ENCODE results near the gene CFAP92.

CFAP92 gene

DNA sequence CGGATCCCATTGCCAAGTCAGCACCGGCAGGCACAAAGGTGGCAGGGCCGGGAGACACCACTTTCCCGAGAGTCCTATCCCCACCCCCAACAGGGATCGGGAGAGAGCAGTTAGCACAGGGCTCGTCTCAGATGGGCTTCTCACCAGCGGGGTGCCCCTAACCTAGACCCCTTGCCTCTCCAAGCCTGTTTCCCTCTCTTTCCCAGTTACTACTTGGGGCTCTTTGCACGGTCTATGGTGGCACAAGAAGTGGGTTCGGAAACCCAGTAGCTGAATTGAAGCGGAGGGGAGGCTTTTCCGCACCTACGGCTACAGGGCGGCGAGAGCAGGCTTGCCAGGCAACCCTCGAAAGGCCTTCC is 6.8 kb upstream of the CFAP92 start:
- ATAC-seq (ENCODE audit: low read depth) (no peak), DNase-seq (ENCODE audit: low spot score) (no peak)
- peak overlapping the region; percentile 1 for H3K4me3 ChIP-seq (ENCODE audit: severe bottlenecking)
- no peaks in the 10 kb centered on the region for H3K9me3 ChIP-seq (ENCODE audit: severe bottlenecking)
- no peak overlapping the region for H3K27ac ChIP-seq (ENCODE audit: poor library complexity, severe bottlenecking)
- TF ChIP-seq, protein P1, sequence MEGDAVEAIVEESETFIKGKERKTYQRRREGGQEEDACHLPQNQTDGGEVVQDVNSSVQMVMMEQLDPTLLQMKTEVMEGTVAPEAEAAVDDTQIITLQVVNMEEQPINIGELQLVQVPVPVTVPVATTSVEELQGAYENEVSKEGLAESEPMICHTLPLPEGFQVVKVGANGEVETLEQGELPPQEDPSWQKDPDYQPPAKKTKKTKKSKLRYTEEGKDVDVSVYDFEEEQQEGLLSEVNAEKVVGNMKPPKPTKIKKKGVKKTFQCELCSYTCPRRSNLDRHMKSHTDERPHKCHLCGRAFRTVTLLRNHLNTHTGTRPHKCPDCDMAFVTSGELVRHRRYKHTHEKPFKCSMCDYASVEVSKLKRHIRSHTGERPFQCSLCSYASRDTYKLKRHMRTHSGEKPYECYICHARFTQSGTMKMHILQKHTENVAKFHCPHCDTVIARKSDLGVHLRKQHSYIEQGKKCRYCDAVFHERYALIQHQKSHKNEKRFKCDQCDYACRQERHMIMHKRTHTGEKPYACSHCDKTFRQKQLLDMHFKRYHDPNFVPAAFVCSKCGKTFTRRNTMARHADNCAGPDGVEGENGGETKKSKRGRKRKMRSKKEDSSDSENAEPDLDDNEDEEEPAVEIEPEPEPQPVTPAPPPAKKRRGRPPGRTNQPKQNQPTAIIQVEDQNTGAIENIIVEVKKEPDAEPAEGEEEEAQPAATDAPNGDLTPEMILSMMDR (IDR thresholded peaks at IDR 0.05; ENCODE audit: poor library complexity, severe bottlenecking) = no peak
- peaks cover 63% of the 10 kb centered on the region for H3K27me3 ChIP-seq (ENCODE audit: insufficient read depth, poor library complexity, severe bottlenecking)
- H3K4me1 ChIP-seq (ENCODE audit: insufficient read depth, poor library complexity, severe bottlenecking) = no peaks in the 10 kb centered on the region
- H3K36me3 ChIP-seq (ENCODE audit: low read depth) = no peaks in the 10 kb centered on the region

DNA sequence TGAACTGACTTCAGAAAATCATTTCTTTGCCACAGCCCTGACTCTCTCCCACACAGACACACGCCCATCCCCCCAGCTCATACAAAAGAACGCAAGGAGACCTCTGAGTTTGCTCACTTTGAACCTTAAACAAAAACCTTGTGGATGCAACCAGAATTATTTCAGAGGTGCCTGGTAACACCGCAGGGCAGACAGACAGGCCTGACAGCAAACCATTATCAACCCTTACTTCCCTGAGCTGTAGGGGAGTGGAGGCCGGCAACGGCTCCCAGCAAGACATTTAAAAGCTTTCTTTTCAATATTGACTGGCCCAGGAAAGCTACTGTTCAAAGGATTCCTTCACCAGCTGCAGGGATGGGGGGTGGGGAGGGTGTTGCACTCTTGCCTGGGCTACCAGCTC is 5.2 kb upstream of the CFAP92 start:
- Histone ChIP-seq H3K9me3 (ENCODE audit: severe bottlenecking) (no peaks in the 10 kb centered on the region), H3K27me3 (ENCODE audit: insufficient read depth, poor library complexity, severe bottlenecking) (peaks cover 57% of the 10 kb centered on the region), H3K4me1 (ENCODE audit: insufficient read depth, poor library complexity, severe bottlenecking) (no peaks in the 10 kb centered on the region), H3K4me3 (ENCODE audit: severe bottlenecking) (no peak overlapping the region), H3K36me3 (ENCODE audit: low read depth) (no peaks in the 10 kb centered on the region), H3K27ac (ENCODE audit: poor library complexity, severe bottlenecking) (no peak overlapping the region)
- ATAC-seq (ENCODE audit: low read depth) (no peak), DNase-seq (ENCODE audit: low spot score) (no peak)
- TF ChIP-seq, protein P1 (IDR thresholded peaks at IDR 0.05; ENCODE audit: poor library complexity, severe bottlenecking) = no peak

- no peak for ATAC-seq (ENCODE audit: low read depth)
- DNase-seq (ENCODE audit: low spot score) = no peak
- H3K36me3 ChIP-seq (ENCODE audit: low read depth) = no peaks in the 10 kb centered on the region
- H3K27ac ChIP-seq (ENCODE audit: poor library complexity, severe bottlenecking) = no peak overlapping the region
- H3K27me3 ChIP-seq (ENCODE audit: insufficient read depth, poor library complexity, severe bottlenecking) = peaks cover 53% of the 10 kb centered on the region
- no peak overlapping the region for H3K4me3 ChIP-seq (ENCODE audit: severe bottlenecking)
- TF ChIP-seq, protein P1 (IDR thresholded peaks at IDR 0.05; ENCODE audit: poor library complexity, severe bottlenecking) = no peak
- H3K9me3 ChIP-seq (ENCODE audit: severe bottlenecking) = no peaks in the 10 kb centered on the region
- peaks cover under 1% of the 10 kb centered on the region for H3K4me1 ChIP-seq (ENCODE audit: insufficient read depth, poor library complexity, severe bottlenecking)
Observed at GRCh38 chr3:128998561-128998960, 4.7 kb upstream of the CFAP92 start.

- no peaks in the 10 kb centered on the region for H3K36me3 ChIP-seq (ENCODE audit: low read depth)
- ATAC-seq (ENCODE audit: low read depth) (no peak), DNase-seq (ENCODE audit: low spot score) (no peak)
- H3K9me3 ChIP-seq (ENCODE audit: severe bottlenecking) = no peaks in the 10 kb centered on the region
- peaks cover 5% of the 10 kb centered on the region for H3K4me1 ChIP-seq (ENCODE audit: insufficient read depth, poor library complexity, severe bottlenecking)
- TF ChIP-seq, protein P1 (IDR thresholded peaks at IDR 0.05; ENCODE audit: poor library complexity, severe bottlenecking) = no peak
- H3K4me3 ChIP-seq (ENCODE audit: severe bottlenecking) = no peak overlapping the region
- H3K27me3 ChIP-seq (ENCODE audit: insufficient read depth, poor library complexity, severe bottlenecking) = peaks cover 44% of the 10 kb centered on the region
- no peak overlapping the region for H3K27ac ChIP-seq (ENCODE audit: poor library complexity, severe bottlenecking)
Observed at GRCh38 chr3:128997486-128998133, 3.7 kb upstream of the CFAP92 start.

DNA sequence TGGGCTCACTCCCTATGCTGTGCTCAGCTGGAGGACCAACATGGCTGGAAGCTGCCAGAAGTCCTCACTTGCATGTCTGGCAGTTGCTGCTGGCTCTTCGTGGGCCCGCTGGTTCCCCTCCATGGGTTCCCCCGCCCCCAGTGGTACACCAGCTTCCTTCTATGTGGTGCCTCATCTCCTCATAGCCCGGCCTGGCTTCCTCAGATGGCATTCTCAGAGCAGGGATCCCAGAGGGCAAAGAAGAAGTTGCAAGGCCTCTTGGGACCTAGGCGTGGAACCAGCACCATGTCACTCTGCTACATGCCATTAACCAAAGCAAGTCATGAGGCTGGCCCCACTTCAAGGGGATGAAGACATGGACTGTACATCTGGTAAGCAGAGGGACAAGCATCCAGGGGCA is 2.9 kb upstream of the CFAP92 start:
- no peak overlapping the region for H3K27ac ChIP-seq (ENCODE audit: poor library complexity, severe bottlenecking)
- DNase-seq (ENCODE audit: low spot score) (no peak), ATAC-seq (ENCODE audit: low read depth) (no peak)
- H3K4me3 ChIP-seq (ENCODE audit: severe bottlenecking) = no peak overlapping the region
- H3K27me3 ChIP-seq (ENCODE audit: insufficient read depth, poor library complexity, severe bottlenecking) = peaks cover 35% of the 10 kb centered on the region
- TF ChIP-seq, protein P1 (IDR thresholded peaks at IDR 0.05; ENCODE audit: poor library complexity, severe bottlenecking) = no peak
- H3K36me3 ChIP-seq (ENCODE audit: low read depth) = no peaks in the 10 kb centered on the region
- peaks cover 5% of the 10 kb centered on the region for H3K4me1 ChIP-seq (ENCODE audit: insufficient read depth, poor library complexity, severe bottlenecking)
- H3K9me3 ChIP-seq (ENCODE audit: severe bottlenecking) = no peaks in the 10 kb centered on the region

Measured in RWPE2 (cell line).